Hepatocyte (in vitro differentiated cells): ENCODE results near the gene KRTAP20-4.

Experiments
- CTCF ChIP-seq: fragments of 200-600 bp; sonication (generic); IDR thresholded peaks from 2 replicates; pipeline ENCODE4 v1.5.1; 2016; ENCODE audit warnings: antibody characterized with exemption, mild to moderate bottlenecking; ENCODE audit not compliant: poor library complexity
- EZH2 ChIP-seq: fragments of 200-600 bp; sonication (generic); IDR thresholded peaks from 2 replicates; pipeline ENCODE4 v1.6.1; 2016; ENCODE audit warnings: antibody characterized with exemption, mild to moderate bottlenecking, borderline replicate concordance

- no peak for TF ChIP-seq CTCF
- TF ChIP-seq EZH2 = no peak
These were observed 32.5 kb downstream of the KRTAP20-4 start for GRCh38 chr21:30652891-30653290.
